Measurements from ENCODE around the gene NUTM1. TPM values are rescaled to one million over a fixed set of nuclear protein-coding genes. Genes with fewer than 3 reads are reported as not detected.

Gene NUTM1
- polyA plus RNA-seq, 1 donor (not counting 4 experiments of a cell fraction or from before 2014, with no cell fraction given): not detected

DNA sequence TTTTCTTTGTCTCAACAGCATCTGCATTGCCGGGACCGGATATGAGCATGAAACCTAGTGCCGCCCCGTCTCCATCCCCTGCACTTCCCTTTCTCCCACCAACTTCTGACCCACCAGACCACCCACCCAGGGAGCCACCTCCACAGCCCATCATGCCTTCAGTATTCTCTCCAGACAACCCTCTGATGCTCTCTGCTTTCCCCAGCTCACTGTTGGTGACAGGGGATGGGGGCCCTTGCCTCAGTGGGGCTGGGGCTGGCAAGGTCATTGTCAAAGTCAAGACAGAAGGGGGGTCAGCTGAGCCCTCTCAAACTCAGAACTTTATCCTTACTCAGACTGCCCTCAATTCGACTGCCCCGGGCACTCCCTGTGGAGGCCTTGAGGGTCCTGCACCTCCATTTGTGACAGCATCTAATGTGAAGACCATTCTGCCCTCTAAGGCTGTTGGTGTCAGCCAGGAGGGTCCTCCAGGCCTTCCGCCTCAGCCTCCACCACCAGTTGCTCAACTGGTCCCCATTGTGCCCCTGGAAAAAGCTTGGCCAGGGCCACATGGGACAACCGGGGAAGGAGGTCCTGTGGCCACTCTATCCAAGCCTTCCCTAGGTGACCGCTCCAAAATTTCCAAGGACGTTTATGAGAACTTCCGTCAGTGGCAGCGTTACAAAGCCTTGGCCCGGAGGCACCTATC, 5.0 kb downstream of the NUTM1 start:
- no peak for FAIRE-seq
- Histone ChIP-seq H3K9ac (ENCODE audit: control insufficient read depth, extremely low read depth, insufficient read depth, low read length) (no peak overlapping the region), H3K27me3 (ENCODE audit: control insufficient read depth, extremely low read depth, insufficient read depth, low read length) (no peaks in the 10 kb centered on the region)

DNA sequence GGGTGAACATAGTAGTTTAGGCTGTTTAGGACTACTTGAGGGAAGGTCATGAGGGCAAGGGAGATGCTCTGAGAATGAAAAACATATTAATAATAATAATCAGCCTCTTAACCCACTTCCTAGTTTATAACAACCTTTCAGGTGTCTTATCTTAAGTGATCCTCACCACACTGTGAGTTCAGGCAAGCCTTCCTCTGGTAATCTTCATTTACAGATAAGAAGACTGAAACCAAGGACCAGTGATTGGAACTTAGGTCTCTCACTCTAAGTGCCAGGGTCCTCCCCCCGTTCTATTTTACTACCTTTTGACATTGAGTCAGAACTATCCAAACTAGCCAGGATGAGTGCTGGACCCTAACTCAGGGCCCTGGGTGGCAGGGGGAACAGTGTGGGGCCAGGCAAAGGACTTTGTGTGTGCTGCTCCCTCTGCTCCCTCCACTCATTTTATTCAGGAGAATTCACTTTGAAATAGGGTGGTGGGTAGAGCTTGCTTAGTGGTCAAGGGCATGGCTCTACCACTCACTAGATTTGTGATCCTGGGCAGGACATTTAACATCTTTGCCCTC, 5.7 kb downstream of the NUTM1 start:
- Histone ChIP-seq H3K27ac (ENCODE audit: control insufficient read depth, insufficient read depth, low read length) (no peak overlapping the region), H4K20me1 (ENCODE audit: control insufficient read depth, extremely low read depth, insufficient read depth, low read length) (no peaks in the 10 kb centered on the region), H3K79me2 (ENCODE audit: control insufficient read depth, insufficient read depth, low read length) (no peaks in the 10 kb centered on the region), H2AFZ (ENCODE audit: control insufficient read depth, low read length) (no peak overlapping the region), H3K9me1 (ENCODE audit: control insufficient read depth, extremely low read depth, insufficient read depth, low read length) (no peaks in the 10 kb centered on the region), H3K4me2 (ENCODE audit: control insufficient read depth, extremely low read depth, insufficient read depth, low read depth, low read length) (no peak overlapping the region), H3K9ac (ENCODE audit: control insufficient read depth, extremely low read depth, insufficient read depth, low read length) (no peak overlapping the region), H3K36me3 (ENCODE audit: control insufficient read depth in 2 of 2, extremely low read depth in 1 of 2, insufficient read depth in 2 of 2, low read length in 2 of 2) (no peaks in the 10 kb centered on the region), H3K9me3 (ENCODE audit: control insufficient read depth, low read depth, low read length) (no peaks in the 10 kb centered on the region), H3K4me1 (ENCODE audit: control insufficient read depth, extremely low read depth, insufficient read depth, low read length) (no peaks in the 10 kb centered on the region), H3K27me3 (ENCODE audit: control insufficient read depth, extremely low read depth, insufficient read depth, low read length) (no peaks in the 10 kb centered on the region), H3K4me3 (ENCODE audit: control insufficient read depth in 2 of 3, extremely low read depth in 1 of 3, insufficient read depth in 2 of 3, low read depth in 1 of 3, low read length in 3 of 3) (no peak overlapping the region)
- no peak for FAIRE-seq
- dilution Hi-C loops (cut with MboI; ENCODE audit: extremely low pct_ligation_motif_present, low sequenced_read_pairs): no loop called here
- TF ChIP-seq, protein P1, sequence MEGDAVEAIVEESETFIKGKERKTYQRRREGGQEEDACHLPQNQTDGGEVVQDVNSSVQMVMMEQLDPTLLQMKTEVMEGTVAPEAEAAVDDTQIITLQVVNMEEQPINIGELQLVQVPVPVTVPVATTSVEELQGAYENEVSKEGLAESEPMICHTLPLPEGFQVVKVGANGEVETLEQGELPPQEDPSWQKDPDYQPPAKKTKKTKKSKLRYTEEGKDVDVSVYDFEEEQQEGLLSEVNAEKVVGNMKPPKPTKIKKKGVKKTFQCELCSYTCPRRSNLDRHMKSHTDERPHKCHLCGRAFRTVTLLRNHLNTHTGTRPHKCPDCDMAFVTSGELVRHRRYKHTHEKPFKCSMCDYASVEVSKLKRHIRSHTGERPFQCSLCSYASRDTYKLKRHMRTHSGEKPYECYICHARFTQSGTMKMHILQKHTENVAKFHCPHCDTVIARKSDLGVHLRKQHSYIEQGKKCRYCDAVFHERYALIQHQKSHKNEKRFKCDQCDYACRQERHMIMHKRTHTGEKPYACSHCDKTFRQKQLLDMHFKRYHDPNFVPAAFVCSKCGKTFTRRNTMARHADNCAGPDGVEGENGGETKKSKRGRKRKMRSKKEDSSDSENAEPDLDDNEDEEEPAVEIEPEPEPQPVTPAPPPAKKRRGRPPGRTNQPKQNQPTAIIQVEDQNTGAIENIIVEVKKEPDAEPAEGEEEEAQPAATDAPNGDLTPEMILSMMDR (optimal IDR thresholded peaks at IDR 0.05 in 1 of 3, IDR thresholded peaks at IDR 0.05 in 1 of 3, conservative IDR thresholded peaks at IDR 0.05 in 1 of 3; ENCODE audit: extremely low read depth in 1 of 3, insufficient read depth in 2 of 3, low read length in 3 of 3): no peak
- TF ChIP-seq EZH2 (IDR thresholded peaks at IDR 0.05; ENCODE audit: low read length): no peak
- no peak for DNase-seq (ENCODE audit: low read depth, low spot score)

More for the DNA sequence above, 5.0 kb downstream of the NUTM1 start:
- Histone ChIP-seq H3K36me3 (ENCODE audit: control insufficient read depth in 2 of 2, extremely low read depth in 1 of 2, insufficient read depth in 2 of 2, low read length in 2 of 2) (no peaks in the 10 kb centered on the region), H3K4me2 (ENCODE audit: control insufficient read depth, extremely low read depth, insufficient read depth, low read depth, low read length) (no peak overlapping the region), H3K4me3 (ENCODE audit: control insufficient read depth in 2 of 3, extremely low read depth in 1 of 3, insufficient read depth in 2 of 3, low read depth in 1 of 3, low read length in 3 of 3) (no peak overlapping the region), H3K27ac (ENCODE audit: control insufficient read depth, insufficient read depth, low read length) (no peak overlapping the region), H4K20me1 (ENCODE audit: control insufficient read depth, extremely low read depth, insufficient read depth, low read length) (no peaks in the 10 kb centered on the region), H3K9me1 (ENCODE audit: control insufficient read depth, extremely low read depth, insufficient read depth, low read length) (no peaks in the 10 kb centered on the region), H3K9me3 (ENCODE audit: control insufficient read depth, low read depth, low read length) (no peaks in the 10 kb centered on the region), H3K79me2 (ENCODE audit: control insufficient read depth, insufficient read depth, low read length) (no peaks in the 10 kb centered on the region), H2AFZ (ENCODE audit: control insufficient read depth, low read length) (no peak overlapping the region), H3K4me1 (ENCODE audit: control insufficient read depth, extremely low read depth, insufficient read depth, low read length) (no peaks in the 10 kb centered on the region)
- no peak for DNase-seq (ENCODE audit: low read depth, low spot score)
- dilution Hi-C loops (cut with MboI; ENCODE audit: extremely low pct_ligation_motif_present, low sequenced_read_pairs): no loop called here
- no peak for TF ChIP-seq EZH2 (IDR thresholded peaks at IDR 0.05; ENCODE audit: low read length)
- TF ChIP-seq, protein P1 (optimal IDR thresholded peaks at IDR 0.05 in 1 of 3, IDR thresholded peaks at IDR 0.05 in 1 of 3, conservative IDR thresholded peaks at IDR 0.05 in 1 of 3; ENCODE audit: extremely low read depth in 1 of 3, insufficient read depth in 2 of 3, low read length in 3 of 3): no peak

All from keratinocyte (primary cell).